Bone marrow (tissue), 2 donors: ENCODE results near the gene PLEKHA5.
"Not testable (repeated sequence)": the region's sequence is repeated elsewhere in the genome, so short reads cannot be mapped to it uniquely, and the experiment has no call there.

Source experiments
- DNase-seq, 2 donors: peaks; one replicate each; lab custom pipeline; 2025; lab: John Stamatoyannopoulos, UW

Gene PLEKHA5

GRCh38 chr12:19350850-19351249 is 221.3 kb downstream of the PLEKHA5 start:
- DNase-seq: not testable (repeated sequence)

- no peak for DNase-seq
These were observed 221.8 kb downstream of the PLEKHA5 start for GRCh38 chr12:19351346-19351745.

- DNase-seq: no peak
These were observed 240.2 kb downstream of the PLEKHA5 start for GRCh38 chr12:19369691-19370148.

- no peak for DNase-seq
These were observed 244.1 kb downstream of the PLEKHA5 start for GRCh38 chr12:19373586-19373985.

GRCh38 chr12:19375888-19376287 is 246.4 kb downstream of the PLEKHA5 start:
- no peak for DNase-seq

- no peak for DNase-seq
These were observed 247.2 kb downstream of the PLEKHA5 start for GRCh38 chr12:19376691-19377090.

GRCh38 chr12:19382111-19382526 is 252.6 kb downstream of the PLEKHA5 start:
- no peak for DNase-seq

GRCh38 chr12:19382563-19382962 is 253.0 kb downstream of the PLEKHA5 start:
- DNase-seq: no peak

- no peak for DNase-seq
These were observed 257.6 kb downstream of the PLEKHA5 start for GRCh38 chr12:19387161-19387560.

GRCh38 chr12:19388131-19388549 is 258.6 kb downstream of the PLEKHA5 start:
- no peak for DNase-seq

GRCh38 chr12:19390051-19390598 is 260.6 kb downstream of the PLEKHA5 start:
- no peak for DNase-seq

- not testable (repeated sequence) for DNase-seq
These were observed 263.1 kb downstream of the PLEKHA5 start for GRCh38 chr12:19392644-19393043.

- no peak for DNase-seq
These were observed 264.9 kb downstream of the PLEKHA5 start for GRCh38 chr12:19394385-19394784.

- no peak for DNase-seq
These were observed 268.0 kb downstream of the PLEKHA5 start for GRCh38 chr12:19397534-19397933.

- no peak for DNase-seq
These were observed 269.1 kb downstream of the PLEKHA5 start for GRCh38 chr12:19398376-19399363.

GRCh38 chr12:19400649-19401285 is 271.2 kb downstream of the PLEKHA5 start:
- DNase-seq: not testable (repeated sequence)

- no peak for DNase-seq
These were observed 272.7 kb downstream of the PLEKHA5 start for GRCh38 chr12:19402211-19402610.

- DNase-seq: no peak
These were observed 273.4 kb downstream of the PLEKHA5 start for GRCh38 chr12:19402743-19403431.

GRCh38 chr12:19404242-19404880 is 274.8 kb downstream of the PLEKHA5 start:
- DNase-seq: no peak

- no peak for DNase-seq
These were observed 279.8 kb downstream of the PLEKHA5 start for GRCh38 chr12:19409376-19409775.

GRCh38 chr12:19410211-19410610 is 280.7 kb downstream of the PLEKHA5 start:
- no peak for DNase-seq
